GF-D8 (cell line): ENCODE data around the gene HCN3.

ENCODE experiments used
- DNase-seq: peaks from one replicate; lab custom pipeline; 2025; lab: John Stamatoyannopoulos, UW

The HCN3 gene

DNA sequence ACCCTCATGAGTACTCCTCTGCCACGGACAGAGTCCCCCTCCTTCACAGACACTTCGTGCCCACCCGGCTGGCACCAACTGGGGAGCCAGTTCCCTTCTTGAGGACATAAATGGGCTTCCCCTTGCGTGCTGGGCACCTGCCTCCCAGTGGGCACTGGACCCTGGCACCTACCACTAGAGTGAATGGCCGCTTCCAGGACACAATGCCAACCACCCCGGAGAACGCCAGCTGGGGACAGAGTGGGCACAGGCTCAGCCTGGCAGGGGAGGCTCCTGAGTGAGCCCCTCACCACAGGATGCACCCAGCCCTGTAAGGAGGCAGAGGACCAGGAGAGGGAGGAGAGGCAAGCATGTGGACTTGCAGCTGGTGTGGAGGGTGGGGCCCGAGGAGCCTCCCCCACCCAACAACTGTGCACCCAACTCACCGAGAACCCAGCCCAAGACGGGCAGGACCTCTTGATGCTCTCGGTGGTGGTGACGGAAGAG lies 23.0 kb upstream of the HCN3 start:
- DNase-seq: no peak

DNA sequence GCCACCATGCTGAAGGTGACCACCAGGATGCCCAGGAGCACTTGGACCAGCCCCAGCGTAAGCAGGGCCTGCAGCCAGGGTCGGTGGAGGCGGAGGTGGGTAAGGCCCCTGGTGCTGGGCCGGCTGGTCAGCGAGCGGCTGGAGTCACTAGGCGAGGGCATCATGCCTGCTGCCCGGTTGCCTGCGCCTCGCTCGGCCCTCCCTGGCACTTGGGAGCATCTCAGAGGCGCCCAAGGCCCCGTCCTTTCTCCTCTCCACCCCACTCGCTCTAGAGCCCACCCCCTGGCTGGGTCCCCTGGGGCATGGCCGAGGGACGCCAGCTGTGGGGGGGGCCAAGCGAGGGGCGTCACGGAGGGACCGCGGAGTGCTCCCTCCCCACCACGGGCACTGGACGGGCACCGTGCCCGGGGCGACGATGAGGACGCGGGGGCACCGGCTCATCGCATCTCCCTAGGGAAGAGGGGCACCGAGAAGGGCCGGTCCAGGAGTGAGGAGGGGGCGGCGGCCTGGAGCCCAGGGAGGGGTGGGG lies 22.5 kb upstream of the HCN3 start:
- DNase-seq: no peak

DNA sequence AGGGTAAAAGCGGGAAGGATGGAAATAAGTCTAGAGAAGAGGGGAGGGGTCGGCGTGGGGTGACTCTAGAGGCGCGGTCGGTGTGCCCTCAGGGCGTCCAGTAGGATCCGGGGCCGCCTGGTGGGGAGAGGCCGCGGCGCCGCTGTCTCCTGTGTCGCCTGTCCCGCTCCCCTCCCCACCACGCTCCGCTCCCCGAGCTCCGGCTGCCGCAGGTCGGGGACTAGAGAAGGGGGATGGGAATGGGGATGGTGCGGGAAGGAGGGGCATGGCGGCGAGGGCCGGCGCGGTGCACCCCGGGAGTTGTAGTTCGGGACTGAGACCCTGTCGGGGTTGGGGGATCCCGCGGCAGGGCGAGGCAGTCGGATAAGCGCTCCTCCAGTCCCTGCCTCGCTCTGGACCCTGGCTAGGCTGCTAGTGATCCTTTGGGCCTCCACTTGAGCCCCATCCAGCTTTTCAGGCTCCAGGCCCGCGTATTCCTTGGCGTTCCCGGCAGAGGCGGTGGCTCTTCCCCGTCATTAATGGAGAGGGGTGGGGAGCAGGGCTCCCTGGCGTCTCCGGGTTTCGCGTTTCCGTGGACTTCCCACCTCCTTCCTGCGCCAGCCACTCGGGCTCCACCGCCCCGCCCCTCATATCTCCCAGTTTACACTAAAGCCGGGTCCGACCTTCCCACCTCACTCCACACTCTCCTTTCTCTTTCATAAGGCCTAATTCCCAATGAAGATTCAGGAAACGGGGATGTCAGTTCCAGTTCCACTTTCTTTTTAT lies 21.8 kb upstream of the HCN3 start, which contains the start of gene ENTREP3:
TSS of gene ENTREP3 (minus strand) at position 241 of the 765 bp plus-strand sequence. CDS start 606 bp downstream, outside the sequence.
- DNase-seq: no peak

DNA sequence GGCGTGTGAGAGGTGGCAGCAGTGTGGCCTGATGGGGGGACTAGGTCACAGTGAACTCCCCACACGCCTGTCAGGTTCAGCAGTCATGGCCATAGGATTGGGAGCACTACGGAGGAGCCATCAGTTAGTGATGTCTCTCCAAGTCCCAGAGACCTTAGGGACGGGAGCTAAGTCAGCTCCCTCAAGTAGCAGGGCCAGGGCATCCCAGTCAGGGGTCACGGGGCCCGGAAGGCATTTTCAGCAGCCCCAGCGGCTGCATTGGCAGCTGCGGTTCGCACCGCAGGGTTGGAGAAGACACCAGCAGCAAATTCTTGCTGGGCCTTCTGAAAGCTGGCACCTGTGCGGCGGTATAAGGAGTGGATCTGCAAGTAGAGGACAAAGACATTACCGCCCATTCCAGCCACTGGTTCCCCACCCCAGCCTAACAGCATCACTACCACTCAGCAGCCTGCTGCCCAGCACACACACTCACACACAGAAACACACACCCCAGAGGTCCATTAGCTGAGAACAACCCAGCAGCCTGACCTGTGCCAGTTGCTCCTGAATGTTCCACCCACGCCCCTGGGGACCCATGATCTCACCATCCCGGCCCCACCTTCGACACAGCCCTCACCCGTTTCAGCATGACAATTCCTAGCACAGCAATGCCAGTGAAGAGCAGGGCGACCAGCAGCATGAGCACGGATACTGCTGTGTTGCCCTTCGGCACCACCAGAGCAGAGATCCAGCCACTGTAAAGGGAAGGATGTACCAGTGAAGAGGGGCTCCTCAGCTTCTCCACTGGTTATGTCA lies 21.0 kb upstream of the HCN3 start:
- no peak for DNase-seq

DNA sequence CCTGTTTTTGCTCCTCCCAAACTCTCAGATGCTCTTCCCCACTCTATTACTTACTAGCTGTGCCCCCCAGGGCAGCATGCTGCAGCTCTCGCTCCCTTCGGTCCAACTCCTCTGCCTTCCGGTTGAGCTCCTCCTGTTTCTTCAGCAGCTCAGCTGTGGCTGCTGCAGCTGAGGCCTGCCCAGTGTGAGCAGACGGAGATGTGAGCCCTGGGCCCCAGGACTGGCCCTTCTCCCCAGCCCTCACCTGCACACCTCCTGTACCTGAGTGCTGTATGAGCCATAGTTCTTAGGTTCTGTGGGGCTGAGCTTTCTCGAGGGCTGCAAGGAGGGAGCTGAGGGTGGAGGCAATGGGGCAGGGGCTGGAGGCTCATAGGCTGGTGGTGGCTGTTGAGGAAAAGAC lies 17.0 kb upstream of the HCN3 start:
- no peak for DNase-seq

DNA sequence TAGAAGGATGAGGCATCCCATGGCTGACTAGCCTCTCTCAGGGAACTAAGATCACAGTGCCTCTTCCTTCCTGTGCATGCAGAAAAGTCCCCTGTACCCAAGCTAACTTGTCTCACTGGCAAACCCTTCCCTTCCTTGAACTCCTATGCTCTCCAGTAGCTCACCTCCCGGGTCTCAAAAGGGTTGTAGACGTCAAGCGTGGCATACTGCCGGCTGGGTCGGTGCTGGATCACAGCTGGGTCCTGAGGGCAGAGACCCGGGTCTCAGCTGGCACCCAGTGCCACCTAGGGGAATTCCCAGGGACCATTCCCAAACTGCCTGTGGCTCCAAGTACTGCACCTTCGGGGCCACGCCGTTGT lies 15.8 kb upstream of the HCN3 start:
- DNase-seq: no peak

DNA sequence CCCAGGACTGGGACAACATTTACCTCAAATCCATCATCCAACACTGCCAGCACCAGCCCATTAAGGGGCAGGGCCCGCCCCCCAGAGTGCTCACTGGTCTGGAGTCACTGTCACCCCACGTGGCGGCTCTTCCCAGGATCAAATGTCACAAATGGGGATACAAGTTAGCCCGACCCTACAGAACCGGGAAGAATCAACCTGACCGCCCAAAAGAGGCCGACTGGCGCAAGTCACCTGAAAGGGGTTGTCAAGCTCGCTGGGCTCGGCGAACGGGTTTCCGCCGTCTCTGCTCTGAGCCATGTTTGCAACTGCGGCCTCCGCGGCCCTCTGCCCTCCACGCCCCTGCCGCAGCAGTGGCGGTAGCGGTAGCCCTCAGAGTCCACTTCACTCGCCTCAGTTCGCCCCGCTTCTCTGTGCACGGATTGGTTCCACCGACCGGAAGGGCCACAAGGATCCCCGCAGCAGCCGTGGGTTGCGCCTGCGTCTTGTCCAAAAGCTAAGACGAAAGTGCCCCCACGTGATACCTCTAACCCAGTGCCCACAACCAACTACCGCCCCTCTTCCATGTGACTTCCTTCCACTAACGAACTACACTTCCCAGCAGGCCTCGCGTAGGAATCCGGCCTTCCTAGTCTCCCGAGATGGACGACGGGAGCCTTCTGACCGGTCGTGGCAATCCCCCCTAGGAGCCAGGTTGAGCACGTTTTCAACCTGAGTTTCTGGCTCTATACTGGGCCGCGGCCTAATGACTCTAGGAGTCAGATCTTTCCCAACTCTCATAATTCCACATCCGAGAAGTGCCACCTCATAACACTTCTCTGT lies 15.2 kb upstream of the HCN3 start, which contains the start of gene SCAMP3:
TSS of gene SCAMP3 (minus strand) at position 509 of the 822 bp plus-strand sequence. CDS start at position 300, 209 bp downstream.
- peak; percentile 90 for DNase-seq

DNA sequence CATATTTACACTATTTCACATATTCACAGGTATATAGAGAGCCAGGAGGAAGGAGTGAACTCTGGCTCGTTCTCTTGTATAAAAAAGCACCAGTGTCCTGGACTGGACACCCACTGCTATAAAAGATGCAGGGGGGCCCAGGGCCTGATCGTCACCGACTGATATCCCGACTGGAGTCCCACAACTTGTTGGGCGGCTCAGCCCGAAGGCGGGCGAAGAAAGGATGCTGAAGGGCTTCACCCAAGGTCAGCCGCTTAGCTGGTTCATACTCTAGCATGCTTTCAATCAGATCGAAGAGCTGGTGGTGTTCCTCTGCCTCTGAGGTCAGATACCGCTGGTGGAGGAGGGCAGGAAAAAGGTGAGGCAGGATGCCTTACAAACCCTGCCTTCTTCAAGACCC lies 14.2 kb upstream of the HCN3 start:
- DNase-seq: no peak

DNA sequence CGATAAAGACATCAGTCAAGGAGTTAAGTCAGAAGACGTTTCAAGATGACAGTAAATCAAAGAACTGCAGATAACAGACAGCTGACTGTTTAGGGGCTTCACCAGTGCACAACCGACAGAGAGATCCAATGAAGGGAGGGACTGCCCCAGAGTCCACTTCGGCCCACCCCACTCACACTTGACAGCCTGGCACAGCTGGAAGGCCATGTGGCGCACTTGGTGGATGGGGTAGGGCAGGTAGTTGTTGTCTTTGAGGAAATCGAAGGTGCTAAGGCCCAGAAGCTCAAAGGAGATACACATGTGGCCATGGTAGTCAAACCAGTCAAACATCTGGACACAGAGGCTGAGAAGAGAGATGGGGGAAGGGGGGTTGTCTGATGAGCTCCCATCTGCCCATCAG lies 10.7 kb upstream of the HCN3 start:
- no peak for DNase-seq

DNA sequence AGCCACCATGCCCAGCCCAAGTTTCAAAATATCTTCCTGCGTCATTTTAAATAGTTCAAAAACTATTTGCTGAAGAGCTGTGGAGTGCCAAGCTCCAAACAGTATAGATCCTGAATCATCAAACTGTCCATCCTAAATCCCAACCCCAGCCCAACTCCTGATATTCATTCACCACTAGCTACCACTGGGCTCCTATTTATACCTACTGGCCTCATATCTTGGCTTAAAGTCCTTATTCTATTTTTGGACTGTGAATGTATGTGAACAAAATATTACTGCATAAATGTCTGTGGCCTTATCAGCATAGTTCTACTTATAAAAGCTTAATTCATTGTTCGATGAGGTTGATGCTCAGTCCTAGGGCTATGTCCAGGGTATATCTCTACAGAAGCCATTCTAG lies 9.9 kb upstream of the HCN3 start:
- DNase-seq: no peak

DNA sequence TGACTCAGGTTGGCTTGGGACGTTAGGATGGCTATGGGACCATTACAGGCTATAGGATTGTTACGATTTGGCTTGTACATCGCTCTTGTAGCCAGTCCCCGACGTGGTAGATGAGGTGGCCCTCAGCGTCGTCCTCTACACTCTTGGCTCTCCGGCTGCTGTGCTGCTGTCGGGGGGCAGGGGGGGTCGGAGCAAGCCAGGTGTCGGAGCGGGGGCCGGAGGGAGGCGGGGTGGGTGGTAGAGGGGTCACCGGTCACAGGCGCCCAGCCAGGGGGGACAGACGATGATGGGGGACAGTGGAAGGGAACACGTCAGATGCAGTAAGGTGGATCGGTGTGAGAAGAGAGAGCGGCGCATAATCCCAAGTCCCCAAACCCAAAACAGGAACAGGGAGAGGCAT lies 8.6 kb upstream of the HCN3 start:
- DNase-seq: no peak

DNA sequence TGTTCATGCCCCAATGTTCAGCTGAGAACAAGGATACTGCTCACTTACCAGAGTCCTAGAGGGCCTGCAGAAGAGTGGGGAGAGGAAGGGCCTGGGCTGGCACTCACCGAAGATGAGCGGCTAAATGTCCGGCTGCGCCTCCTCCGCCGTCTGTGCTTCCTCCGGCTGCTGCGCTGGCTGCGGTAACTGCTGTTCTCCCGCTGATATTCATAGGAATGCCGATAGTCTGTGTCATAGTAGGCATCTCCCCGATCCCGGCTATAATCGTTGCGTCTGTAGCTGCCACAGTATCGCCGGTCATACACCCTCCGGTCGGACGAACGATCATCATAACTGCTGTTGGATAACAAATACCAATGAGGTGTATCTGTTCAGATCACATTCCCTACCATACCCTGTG lies 7.9 kb upstream of the HCN3 start:
- DNase-seq: no peak

DNA sequence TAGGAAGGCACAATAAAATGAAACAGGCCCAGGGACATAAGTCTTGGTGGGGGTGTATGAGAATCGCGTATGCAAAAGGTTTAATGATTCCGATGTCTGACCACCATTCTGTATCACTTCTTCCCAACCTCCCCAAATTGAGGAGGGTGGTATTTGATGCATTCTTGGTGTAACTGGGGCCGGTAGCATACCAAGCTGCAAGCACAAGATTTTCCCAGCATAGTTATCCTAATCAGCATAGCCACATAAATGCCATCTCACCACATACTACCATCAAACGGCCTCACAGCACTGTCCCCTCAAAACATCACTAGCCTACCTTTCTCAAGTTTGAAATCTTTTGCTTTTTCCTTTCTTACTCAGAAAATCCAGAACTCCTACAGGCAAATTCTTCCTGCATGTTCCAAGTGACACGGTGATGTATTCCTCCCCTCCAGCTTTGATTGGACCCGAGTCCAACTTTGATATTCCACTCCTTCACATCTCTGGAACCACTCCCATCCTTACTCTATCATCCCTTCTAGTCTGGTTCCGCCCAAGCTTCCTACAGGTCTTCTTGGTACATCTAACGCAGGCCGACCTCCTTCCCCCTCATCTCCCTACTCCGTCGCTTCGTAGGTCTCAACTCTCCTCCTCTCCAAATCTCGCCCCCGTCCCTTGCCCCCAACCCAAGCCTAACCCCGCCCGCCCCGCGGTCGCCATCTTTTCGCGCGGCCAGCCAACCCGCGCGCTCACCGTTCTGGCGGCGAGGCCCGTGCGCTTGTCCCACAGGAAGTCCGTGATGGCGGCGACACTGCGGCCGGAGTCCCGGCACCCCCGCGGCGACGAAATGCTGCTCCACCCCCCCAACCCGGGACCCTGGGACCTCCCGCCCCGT lies 4.6 kb upstream of the HCN3 start:
- no peak for DNase-seq

DNA sequence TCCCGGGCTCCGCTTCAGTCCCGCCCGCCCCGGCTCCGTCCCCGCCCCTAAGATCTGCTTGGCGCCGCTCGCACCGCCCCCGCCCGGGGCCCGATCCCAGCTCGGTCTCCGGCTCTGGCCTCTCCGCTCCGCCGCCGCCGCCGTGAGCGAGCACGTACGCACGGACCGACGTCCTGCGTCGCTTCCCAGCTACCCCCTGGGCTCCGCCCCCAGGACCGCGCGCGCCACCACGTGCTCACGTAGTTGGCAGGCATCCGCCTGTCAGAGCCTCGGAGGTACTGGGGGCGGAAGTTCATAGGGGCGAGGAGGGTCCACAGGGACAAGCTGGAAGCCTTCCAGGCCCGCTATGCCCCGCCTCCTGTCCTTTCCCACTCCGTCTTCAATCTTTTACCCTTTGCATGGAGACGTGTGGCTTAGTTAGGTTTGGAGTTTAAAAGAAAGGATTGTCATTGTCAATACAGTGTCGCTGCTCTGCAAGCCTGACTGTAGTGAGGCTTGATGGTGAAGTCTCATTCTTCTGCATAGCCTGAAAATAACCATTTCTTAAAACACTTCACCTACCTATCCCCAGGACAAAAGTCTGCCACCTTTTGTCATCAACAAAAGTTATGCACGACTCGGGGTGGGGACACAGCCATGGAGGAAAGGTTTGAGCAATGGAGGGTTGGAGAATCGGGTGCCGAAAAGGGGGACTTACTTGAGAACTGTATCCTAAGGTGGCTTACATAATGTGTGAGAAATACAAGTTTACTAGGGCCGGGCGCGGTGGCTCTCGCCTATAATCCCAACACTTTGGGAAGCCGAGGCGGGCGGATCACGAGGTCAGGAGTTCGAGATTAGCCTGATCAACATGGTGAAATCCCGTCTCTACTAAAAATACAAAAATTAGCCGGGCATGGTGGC lies 3.7 kb upstream of the HCN3 start, which contains the start of gene CLK2:
TSS of gene CLK2 (minus strand) at position 162 of the 903 bp plus-strand sequence. CDS start 2,527 bp downstream, outside the sequence.
- DNase-seq: peak; percentile 90

DNA sequence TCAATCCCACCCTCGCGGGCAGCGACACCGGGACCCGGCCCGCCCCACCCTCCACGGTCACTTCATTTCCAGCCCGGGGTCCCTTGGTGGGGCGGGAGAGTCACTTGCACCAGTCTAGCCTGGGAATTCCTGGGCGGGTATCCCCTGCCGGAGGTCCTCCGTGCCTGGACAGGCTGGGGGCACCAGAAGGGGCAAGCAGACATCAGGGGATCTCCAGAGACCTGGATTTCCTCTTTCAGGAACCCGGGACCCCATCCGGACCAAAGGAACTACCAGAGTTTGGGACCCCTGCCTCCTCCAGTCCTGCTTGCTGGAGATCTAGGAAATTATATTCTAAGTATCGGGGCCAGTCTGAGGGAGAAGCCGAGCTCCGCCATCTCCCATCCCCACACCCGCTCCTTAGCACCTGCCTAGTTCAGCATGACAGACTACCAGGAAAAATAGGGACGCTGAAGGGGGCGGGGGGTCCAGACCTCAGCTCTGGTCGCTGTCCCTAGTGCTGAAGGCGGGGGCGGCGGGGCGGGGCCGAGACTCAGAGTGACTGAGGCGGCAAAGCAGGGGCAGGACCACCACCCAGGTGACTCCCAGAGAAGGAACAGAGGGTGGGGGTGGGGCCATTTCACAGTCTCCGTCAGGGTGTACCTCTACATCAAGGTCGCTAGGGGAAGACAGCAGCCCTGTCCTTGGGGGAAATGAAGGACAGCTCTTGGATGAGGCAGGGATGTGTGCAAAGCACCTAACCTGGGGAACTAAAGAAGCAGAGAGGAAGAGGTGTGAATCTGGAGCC lies 832 bp downstream of the HCN3 start:
- DNase-seq: no peak

DNA sequence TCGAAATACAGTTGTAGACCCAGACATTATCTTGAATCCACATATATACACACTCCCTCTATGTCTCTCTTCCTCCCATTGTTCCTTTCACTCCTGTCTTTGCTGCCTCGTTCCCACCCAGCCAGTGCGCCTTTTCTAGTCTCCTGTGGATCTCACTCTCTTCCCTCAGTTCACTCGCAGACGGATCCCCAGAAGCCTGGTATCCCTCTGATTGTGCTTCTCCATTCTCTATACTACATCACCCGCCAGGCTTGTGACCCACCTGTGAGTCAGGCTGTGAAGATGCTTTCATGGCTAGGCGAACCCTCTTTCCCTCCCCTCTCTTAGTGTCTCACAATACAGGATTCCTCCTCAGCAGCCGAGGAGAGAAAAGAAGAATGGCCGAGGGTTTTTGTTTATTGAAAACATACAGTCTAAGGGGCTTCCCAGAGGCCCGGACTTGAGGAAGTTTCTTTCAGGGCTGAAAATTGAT lies 1.5 kb downstream of the HCN3 start:
- no peak for DNase-seq

DNA sequence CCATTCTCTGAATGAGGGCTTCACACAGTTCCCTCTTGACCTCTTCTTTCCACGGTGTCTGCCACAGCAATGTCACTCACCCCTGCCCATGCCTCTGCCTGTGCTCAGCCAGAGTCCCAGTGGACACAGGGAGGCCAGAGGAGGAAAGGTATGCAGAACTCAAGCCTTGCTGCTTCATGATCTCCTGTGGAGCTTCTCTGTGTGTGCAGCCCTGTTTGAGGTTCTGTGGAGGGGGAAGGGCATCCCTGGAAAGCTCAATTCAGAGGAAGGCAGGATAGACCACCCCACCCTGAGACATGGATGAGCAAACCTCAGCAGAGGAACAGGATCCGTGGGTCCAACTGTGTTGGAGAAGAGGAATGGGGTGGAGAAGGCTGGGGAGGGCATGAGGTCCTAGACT lies 2.0 kb downstream of the HCN3 start:
- DNase-seq: no peak

DNA sequence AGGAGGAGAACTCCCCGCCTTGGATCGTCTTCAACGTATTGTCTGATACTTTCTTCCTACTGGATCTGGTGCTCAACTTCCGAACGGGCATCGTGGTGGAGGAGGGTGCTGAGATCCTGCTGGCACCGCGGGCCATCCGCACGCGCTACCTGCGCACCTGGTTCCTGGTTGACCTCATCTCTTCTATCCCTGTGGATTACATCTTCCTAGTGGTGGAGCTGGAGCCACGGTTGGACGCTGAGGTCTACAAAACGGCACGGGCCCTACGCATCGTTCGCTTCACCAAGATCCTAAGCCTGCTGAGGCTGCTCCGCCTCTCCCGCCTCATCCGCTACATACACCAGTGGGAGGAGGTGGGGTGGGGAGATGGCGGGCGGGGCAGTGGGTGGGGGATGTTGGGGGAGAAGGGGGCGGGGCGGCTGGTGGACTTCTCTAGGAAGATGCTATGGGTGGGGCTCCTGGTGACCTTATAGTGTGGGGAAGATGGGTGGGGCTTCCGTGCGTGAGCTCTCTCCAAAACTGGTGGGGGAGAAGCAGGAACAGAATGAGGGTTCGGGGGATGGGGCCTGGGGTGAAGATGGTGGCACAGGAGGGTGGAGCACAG lies 5.3 kb downstream of the HCN3 start:
- DNase-seq: no peak
